Measurements from ENCODE around the gene SYT1. TPM values are rescaled to one million over a fixed set of nuclear protein-coding genes. Genes with fewer than 3 reads are reported as not detected.

The SYT1 gene
- total RNA-seq, 4 donors from 2014 or later = 1.4 to 4.1 (median 1.8) TPM

DNA sequence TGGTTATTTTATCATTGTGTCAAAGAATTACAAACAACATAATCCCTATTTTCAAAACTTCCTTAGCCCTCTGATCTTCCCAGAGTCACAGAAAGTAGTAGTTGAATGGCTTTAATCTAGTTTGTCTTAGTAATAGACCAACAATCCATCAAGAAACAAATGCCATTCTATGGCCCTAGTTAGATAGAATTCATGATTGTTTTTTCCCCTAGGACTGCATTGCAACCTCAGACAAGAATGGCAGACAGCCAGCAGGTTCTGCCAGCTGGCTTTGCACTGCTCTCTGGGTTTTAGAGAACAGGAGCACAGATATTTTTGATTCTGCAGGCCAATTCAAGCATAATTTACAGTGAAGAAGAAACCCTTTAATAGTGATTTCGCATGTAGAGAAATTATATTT lies 33.8 kb downstream of the SYT1 start:
- H3K4me3 ChIP-seq = no peak overlapping the region
- no peak for TF ChIP-seq POLR2A (IDR thresholded peaks at IDR 0.05)
- TF ChIP-seq, protein P1, sequence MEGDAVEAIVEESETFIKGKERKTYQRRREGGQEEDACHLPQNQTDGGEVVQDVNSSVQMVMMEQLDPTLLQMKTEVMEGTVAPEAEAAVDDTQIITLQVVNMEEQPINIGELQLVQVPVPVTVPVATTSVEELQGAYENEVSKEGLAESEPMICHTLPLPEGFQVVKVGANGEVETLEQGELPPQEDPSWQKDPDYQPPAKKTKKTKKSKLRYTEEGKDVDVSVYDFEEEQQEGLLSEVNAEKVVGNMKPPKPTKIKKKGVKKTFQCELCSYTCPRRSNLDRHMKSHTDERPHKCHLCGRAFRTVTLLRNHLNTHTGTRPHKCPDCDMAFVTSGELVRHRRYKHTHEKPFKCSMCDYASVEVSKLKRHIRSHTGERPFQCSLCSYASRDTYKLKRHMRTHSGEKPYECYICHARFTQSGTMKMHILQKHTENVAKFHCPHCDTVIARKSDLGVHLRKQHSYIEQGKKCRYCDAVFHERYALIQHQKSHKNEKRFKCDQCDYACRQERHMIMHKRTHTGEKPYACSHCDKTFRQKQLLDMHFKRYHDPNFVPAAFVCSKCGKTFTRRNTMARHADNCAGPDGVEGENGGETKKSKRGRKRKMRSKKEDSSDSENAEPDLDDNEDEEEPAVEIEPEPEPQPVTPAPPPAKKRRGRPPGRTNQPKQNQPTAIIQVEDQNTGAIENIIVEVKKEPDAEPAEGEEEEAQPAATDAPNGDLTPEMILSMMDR (IDR thresholded peaks at IDR 0.05) = no peak
- H3K9me3 ChIP-seq = no peaks in the 10 kb centered on the region
- no peak overlapping the region for H3K27ac ChIP-seq
- no peaks in the 10 kb centered on the region for H3K27me3 ChIP-seq
- DNase-seq = no peak
- H3K4me1 ChIP-seq = no peaks in the 10 kb centered on the region
- no peaks in the 10 kb centered on the region for H3K36me3 ChIP-seq

DNA sequence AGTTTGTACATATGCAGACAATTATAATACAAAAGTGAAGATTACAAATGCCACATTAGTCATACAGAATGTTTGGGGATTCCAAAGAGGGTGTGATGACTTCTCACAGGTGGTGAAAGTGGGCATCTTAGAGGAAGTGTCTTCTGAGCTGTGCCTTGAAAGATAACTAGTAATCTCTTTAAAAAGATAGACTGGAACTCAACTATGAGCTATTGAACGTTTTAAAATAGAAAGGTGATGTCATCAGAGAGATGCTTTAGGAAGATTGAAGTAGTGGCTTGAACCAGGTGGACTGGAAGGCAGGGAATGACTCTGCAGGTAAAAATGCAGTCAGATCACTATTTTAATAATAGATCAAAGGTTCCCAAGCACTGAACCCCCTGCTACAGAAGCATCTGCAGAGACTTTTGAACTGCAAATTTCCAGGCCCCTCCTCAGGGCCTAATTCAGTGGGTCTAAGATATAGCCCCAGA lies 50.3 kb downstream of the SYT1 start:
- H3K4me3 ChIP-seq = no peak overlapping the region
- no peak for DNase-seq
- TF ChIP-seq, protein P1 (IDR thresholded peaks at IDR 0.05) = no peak
- no peak for TF ChIP-seq POLR2A (IDR thresholded peaks at IDR 0.05)

DNA sequence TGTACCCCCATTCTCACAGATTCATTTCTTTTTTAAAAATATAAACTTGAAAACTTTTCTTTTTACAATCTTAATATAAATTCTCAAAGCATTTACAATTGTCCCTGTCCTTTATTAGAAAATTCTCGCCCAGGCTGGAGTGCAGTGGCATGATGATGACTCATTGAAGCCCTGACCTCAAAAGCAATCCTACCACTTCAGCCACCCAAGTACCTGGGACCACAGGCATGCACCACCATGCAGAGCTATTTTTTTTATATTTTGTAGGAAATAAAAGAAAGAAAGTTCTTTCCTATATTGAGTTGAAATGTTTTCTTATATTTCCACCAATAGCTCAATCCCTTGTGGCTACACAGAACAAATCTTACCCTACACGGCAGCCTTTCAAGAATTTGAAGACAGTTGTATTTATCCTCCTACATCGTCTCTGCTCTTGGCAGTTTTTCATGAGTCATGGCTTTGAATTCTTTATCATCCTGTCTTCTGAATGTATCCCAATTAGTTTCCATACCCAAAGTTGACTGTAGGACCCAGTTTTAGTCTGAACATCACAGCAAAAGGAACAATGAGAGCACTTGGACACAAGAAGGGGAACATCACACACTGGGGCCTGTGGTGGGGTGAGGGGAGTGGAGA lies 52.4 kb downstream of the SYT1 start:
- DNase-seq = no peak
- Histone ChIP-seq H3K27ac (no peak overlapping the region), H3K9me3 (no peaks in the 10 kb centered on the region), H3K36me3 (no peaks in the 10 kb centered on the region), H3K27me3 (no peaks in the 10 kb centered on the region), H3K4me1 (no peaks in the 10 kb centered on the region), H3K4me3 (no peak overlapping the region)
- TF ChIP-seq POLR2A (IDR thresholded peaks at IDR 0.05) = no peak
- TF ChIP-seq, protein P1 (IDR thresholded peaks at IDR 0.05) = no peak

More for the DNA sequence above, 50.3 kb downstream of the SYT1 start:
- H3K4me1 ChIP-seq = no peaks in the 10 kb centered on the region
- no peaks in the 10 kb centered on the region for H3K27me3 ChIP-seq
- no peak overlapping the region for H3K27ac ChIP-seq
- H3K36me3 ChIP-seq = no peaks in the 10 kb centered on the region
- no peaks in the 10 kb centered on the region for H3K9me3 ChIP-seq

DNA sequence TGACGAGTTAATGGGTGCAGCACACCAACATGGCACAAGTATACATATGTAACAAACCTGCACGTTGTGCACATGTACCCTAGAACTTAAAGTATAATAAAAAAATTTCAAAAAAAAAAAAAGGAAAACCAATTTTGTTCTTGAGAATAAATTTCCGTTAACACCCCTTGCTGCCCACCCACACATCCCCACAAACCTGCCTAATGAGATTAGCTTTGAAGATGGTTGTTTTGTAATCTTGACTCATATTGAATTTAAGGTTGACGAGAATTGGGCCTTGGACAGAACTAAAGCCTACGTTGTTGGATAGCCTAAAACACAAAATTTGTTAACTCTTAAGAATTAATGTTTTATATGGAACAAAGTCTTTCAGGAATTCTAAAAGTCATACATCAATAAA lies 52.9 kb downstream of the SYT1 start:
- H3K27me3 ChIP-seq = no peaks in the 10 kb centered on the region
- TF ChIP-seq POLR2A (IDR thresholded peaks at IDR 0.05) = no peak
- TF ChIP-seq, protein P1 (IDR thresholded peaks at IDR 0.05) = no peak
- H3K36me3 ChIP-seq = no peaks in the 10 kb centered on the region
- H3K27ac ChIP-seq = no peak overlapping the region
- H3K9me3 ChIP-seq = no peaks in the 10 kb centered on the region
- no peaks in the 10 kb centered on the region for H3K4me1 ChIP-seq
- DNase-seq = no peak
- H3K4me3 ChIP-seq = no peak overlapping the region

DNA sequence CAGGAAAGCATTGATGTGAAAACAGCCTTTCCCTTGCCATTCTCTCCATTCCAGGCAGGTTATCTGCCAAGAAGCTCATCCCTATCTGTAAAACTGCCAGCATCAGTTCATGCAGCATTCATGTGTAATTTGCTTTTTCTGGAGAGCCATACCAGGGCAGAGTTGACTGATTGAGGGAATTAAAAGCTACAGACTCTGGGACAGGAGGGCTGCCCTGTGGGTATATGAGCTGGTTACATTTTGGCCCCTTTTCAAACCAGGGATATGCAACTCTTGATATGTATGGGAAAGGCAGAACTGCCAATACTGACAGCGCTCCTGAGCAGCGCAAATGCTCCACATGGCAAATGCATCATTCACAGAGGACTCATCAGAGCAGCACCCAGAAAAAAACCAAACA lies 53.7 kb downstream of the SYT1 start:
- Histone ChIP-seq H3K4me3 (no peak overlapping the region), H3K27me3 (no peaks in the 10 kb centered on the region), H3K4me1 (no peaks in the 10 kb centered on the region), H3K36me3 (no peaks in the 10 kb centered on the region), H3K27ac (no peak overlapping the region), H3K9me3 (no peaks in the 10 kb centered on the region)
- TF ChIP-seq, protein P1 (IDR thresholded peaks at IDR 0.05) = no peak
- DNase-seq = no peak

Data from Peyer's patch (tissue), 4 donors.